ENCODE measurements around the gene SCFD2. TPM values are rescaled to one million over a fixed set of nuclear protein-coding genes. Genes with fewer than 3 reads are reported as not detected.

Gene SCFD2
- total and polyA plus RNA-seq, 10 of the 15 experiments (the other 5 are each of a cell fraction or from before 2014, with no cell fraction given) = 4.8 to 37.6 (median 24.9) TPM

DNA sequence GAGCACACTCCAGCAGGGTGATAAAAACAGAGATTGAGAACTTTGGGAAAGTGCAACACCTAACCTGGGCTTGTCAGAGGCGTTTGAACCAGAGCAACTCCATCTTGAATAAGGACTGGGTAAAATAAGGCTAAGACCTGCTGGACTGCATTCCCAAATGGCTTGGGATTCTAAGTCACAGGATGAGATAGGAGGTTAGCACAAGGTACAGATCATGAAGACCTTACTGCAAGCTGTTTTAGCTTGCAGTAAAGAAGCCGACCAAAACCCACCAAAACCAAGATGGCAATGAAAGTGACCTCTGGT is 43.9 kb downstream of the SCFD2 start (continued):
- TF ChIP-seq, protein P1, sequence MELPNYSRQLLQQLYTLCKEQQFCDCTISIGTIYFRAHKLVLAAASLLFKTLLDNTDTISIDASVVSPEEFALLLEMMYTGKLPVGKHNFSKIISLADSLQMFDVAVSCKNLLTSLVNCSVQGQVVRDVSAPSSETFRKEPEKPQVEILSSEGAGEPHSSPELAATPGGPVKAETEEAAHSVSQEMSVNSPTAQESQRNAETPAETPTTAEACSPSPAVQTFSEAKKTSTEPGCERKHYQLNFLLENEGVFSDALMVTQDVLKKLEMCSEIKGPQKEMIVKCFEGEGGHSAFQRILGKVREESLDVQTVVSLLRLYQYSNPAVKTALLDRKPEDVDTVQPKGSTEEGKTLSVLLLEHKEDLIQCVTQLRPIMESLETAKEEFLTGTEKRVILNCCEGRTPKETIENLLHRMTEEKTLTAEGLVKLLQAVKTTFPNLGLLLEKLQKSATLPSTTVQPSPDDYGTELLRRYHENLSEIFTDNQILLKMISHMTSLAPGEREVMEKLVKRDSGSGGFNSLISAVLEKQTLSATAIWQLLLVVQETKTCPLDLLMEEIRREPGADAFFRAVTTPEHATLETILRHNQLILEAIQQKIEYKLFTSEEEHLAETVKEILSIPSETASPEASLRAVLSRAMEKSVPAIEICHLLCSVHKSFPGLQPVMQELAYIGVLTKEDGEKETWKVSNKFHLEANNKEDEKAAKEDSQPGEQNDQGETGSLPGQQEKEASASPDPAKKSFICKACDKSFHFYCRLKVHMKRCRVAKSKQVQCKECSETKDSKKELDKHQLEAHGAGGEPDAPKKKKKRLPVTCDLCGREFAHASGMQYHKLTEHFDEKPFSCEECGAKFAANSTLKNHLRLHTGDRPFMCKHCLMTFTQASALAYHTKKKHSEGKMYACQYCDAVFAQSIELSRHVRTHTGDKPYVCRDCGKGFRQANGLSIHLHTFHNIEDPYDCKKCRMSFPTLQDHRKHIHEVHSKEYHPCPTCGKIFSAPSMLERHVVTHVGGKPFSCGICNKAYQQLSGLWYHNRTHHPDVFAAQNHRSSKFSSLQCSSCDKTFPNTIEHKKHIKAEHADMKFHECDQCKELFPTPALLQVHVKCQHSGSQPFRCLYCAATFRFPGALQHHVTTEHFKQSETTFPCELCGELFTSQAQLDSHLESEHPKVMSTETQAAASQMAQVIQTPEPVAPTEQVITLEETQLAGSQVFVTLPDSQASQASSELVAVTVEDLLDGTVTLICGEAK (IDR thresholded peaks at IDR 0.05; ENCODE audit: borderline replicate concordance) = no peak
- TF ChIP-seq ZZZ3 (IDR thresholded peaks at IDR 0.05; ENCODE audit: control insufficient read depth, insufficient read length, low read depth) (no peak), SMAD5 (IDR thresholded peaks at IDR 0.05; ENCODE audit: low read depth) (no peak), TAF1 (IDR thresholded peaks at IDR 0.05; ENCODE audit: borderline replicate concordance, low read depth, low read length) (no peak)

DNA sequence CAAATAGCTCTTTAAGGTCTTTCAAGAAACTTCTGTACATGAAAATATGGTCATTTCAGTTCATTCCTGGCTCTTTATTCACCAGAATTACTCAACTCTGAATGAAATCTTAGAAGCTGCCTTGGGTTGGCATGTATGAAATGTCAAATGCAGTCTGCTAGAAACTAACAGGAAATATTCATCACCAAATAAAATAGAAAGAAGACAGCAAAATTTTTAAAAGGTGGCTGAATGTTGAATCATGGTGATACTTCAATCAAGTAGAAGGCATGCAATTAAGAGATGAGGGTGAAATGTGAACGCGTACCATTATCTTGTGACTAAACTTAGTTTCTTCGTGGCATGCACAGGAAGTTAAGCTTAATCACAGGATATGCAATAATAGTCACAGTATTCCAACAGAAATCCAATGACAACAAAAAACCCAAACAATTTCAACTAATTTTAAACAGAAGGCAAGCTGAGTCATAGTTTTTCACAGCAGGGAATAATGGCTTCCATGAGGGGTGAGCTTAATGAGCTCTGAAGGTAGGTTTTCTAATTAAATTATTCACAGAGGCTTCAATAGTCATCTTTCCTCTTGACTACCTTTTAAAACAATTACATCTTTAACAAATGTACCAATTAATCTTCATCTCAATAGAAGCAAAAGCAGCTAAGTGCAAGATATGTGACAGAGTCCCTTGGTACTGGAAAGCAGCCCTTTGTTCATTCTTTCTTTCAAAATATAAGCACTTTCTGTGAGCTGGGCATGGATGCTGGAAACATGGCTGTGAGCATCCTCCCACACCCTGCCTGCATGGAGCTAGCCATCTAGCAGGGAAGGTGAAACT is 44.5 kb downstream of the SCFD2 start:
- no peaks in the 10 kb centered on the region for H4K20me1 ChIP-seq (ENCODE audit: control insufficient read depth, insufficient read depth)
- H3K36me3 ChIP-seq (ENCODE audit: control insufficient read depth in 2 of 2, insufficient read depth in 2 of 2, low read length in 1 of 2) = no peaks in the 10 kb centered on the region; a peak in 2 of 4 replicates
- no peak overlapping the region for H3K27ac ChIP-seq (ENCODE audit: control insufficient read depth, insufficient read depth)
- RAD21 ChIA-PET (ENCODE audit: unreplicated experiment) = no interaction called here
- BruUV-seq (replicated peaks) = no TSS peak
- H3K27me3 ChIP-seq (replicated peaks in 1 of 2; ENCODE audit: control insufficient read depth in 2 of 2, insufficient read depth in 2 of 2, low read length in 1 of 2) = no peaks in the 10 kb centered on the region
- H2AFZ ChIP-seq (ENCODE audit: control insufficient read depth, low read depth, low read length) = no peak overlapping the region
- H3K9me3 ChIP-seq (replicated peaks; ENCODE audit: control insufficient read depth, insufficient read depth, low read length) = no peaks in the 10 kb centered on the region
- SMC1A ChIA-PET (ENCODE audit: uncharacterized antibody, unreplicated experiment) = interaction anchor here (1.0 to 1.4 kb wide), 2 partner anchors 14 to 86 kb away, joined by 3 to 6 read pairs; no protein-coding TSS in a partner anchor
- no peak overlapping the region for H3K9ac ChIP-seq (ENCODE audit: control insufficient read depth, insufficient read depth, low read length)
- no peak for DNase-seq (ENCODE audit: low read depth, low spot score)
- intact Hi-C loops (cut with micrococcal nuclease; ENCODE audit: unreplicated experiment) (no loop called here), in situ Hi-C loops (cut with MboI) (no loop called here)
- no peak for ATAC-seq
- no peaks in the 10 kb centered on the region for H3K4me1 ChIP-seq (ENCODE audit: control insufficient read depth, insufficient read depth, low read length)
- CTCF ChIA-PET = no interaction called here
- WGBS (ENCODE audit: insufficient coverage, insufficient replicate concordance, low lambda C conversion rate, missing lambda C conversion rate) = 98% methylated on average over 3 of the region's 3 CpGs
- H3K4me2 ChIP-seq (ENCODE audit: control insufficient read depth, insufficient read depth) = no peak overlapping the region
- no peaks in the 10 kb centered on the region for H3K79me2 ChIP-seq (ENCODE audit: control insufficient read depth, insufficient read depth, low read length)
- POLR2A ChIA-PET = interaction anchor here (1.5 kb wide), 1 partner anchor 34 kb away, joined by 3 read pairs; no protein-coding TSS in a partner anchor
- no peak overlapping the region for H3K4me3 ChIP-seq
- FAIRE-seq = peak; percentile 18
- no peak for TF ChIP-seq POLR2AphosphoS5 (IDR thresholded peaks at IDR 0.05; ENCODE audit: low read length)
- TF ChIP-seq NR2F1 (conservative IDR thresholded peaks at IDR 0.05) = no peak
- no peak for TF ChIP-seq NR2C2 (IDR thresholded peaks at IDR 0.05; ENCODE audit: borderline replicate concordance, control insufficient read depth, insufficient read length, low read depth)
- TF ChIP-seq TCF3 (IDR thresholded peaks at IDR 0.05; ENCODE audit: borderline replicate concordance, insufficient read depth, low read depth, low read length) = no peak
- no peak for TF ChIP-seq SREBF2 (IDR thresholded peaks at IDR 0.05; ENCODE audit: low read length)
- no peak for TF ChIP-seq MTA3 (IDR thresholded peaks at IDR 0.05; ENCODE audit: borderline replicate concordance, low read length)
- TF ChIP-seq ZNF622 (IDR thresholded peaks at IDR 0.05) = no peak
- no peak for TF ChIP-seq SREBF1 (IDR thresholded peaks at IDR 0.05; ENCODE audit: low read length)
- no peak for TF ChIP-seq RAD21 (IDR thresholded peaks at IDR 0.05; ENCODE audit: insufficient read depth, low read depth, low read length)
- no peak for TF ChIP-seq SUPT20H (IDR thresholded peaks at IDR 0.05; ENCODE audit: borderline replicate concordance, control insufficient read depth, low read depth, low read length)
- TF ChIP-seq WRNIP1 (IDR thresholded peaks at IDR 0.05; ENCODE audit: borderline replicate concordance, low read depth, low read length) = no peak
- TF ChIP-seq IRF5 (IDR thresholded peaks at IDR 0.05; ENCODE audit: borderline replicate concordance) = no peak
- TF ChIP-seq HDAC6 (IDR thresholded peaks at IDR 0.05; ENCODE audit: unreplicated experiment) = no peak
- no peak for TF ChIP-seq CEBPB (IDR thresholded peaks at IDR 0.05; ENCODE audit: borderline replicate concordance in 1 of 2, low read depth in 2 of 2, low read length in 2 of 2)
